Endothelial cell of umbilical vein (primary cell): ENCODE results near the gene ELP4. TPM values are rescaled to one million over a fixed set of nuclear protein-coding genes. Genes with fewer than 3 reads are reported as not detected.

Source experiments
- BruUV-seq: library from RNA; stranded (reverse); fragments of 400-500 nt; replicated peaks from 2 replicates; lab custom pipeline; 2021; lab: Mats Ljungman, UMichigan
- CTCF ChIA-PET: fragments of 300-600, 350-600 bp; sonication (Branson Sonifier 250); formaldehyde crosslinking; loops from one replicate; lab custom pipeline; 2021; ENCODE audit warnings: antibody characterized with exemption, inconsistent platforms; lab: Charles Lee
- POLR2A ChIA-PET: fragments of 300-600, 350-600 bp; sonication (Branson Sonifier 250); formaldehyde crosslinking; loops from one replicate; lab custom pipeline; 2021; ENCODE audit warnings: antibody characterized with exemption, inconsistent platforms; lab: Charles Lee
- DNase-seq: peaks from one replicate; pipeline ENCODE4 v3.0.0-alpha.2; 2011; ENCODE audit warnings: low read depth, low spot score
- FAIRE-seq: peaks from 2 replicates; lab custom pipeline; 2011; peaks lifted over from hg19 to GRCh38; lab: Jason Lieb, UNC
- H2AFZ ChIP-seq: 2 replicates; pipeline ENCODE4 v1.6.0; 2012; ENCODE audit warnings: low read depth, low read length, control low read depth, inconsistent platforms
- H3K27ac ChIP-seq: 2 replicates; pipeline ENCODE4 v1.5.1; 2011; ENCODE audit warnings: low read depth, mild to moderate bottlenecking, control low read depth, low read length, moderate library complexity; ENCODE audit not compliant: insufficient read depth
- H3K27me3 ChIP-seq, 2 experiments: 2 replicates each; pipeline versions ENCODE4 v1.6.0 to v1.6.1; 2011; ENCODE audit warnings: low read length in 2 of 2, mixed read lengths in 1 of 2; ENCODE audit not compliant: control insufficient read depth in 2 of 2, insufficient read depth in 2 of 2
- H3K36me3 ChIP-seq, 2 experiments: 2 replicates in 1 of 2; 3 replicates in 1 of 2; pipeline ENCODE4 v1.5.1; 2011; ENCODE audit warnings: low read length in 2 of 2, mild to moderate bottlenecking in 1 of 2, moderate library complexity in 1 of 2; ENCODE audit not compliant: control insufficient read depth in 2 of 2, insufficient read depth in 2 of 2; ENCODE audit errors: extremely low read depth in 1 of 2
- H3K4me1 ChIP-seq: 3 replicates; pipeline ENCODE4 v1.5.1; 2011; ENCODE audit warnings: mild to moderate bottlenecking, low read length; ENCODE audit not compliant: control insufficient read depth, insufficient read depth; ENCODE audit errors: extremely low read depth
- H3K4me2 ChIP-seq: 2 replicates; pipeline ENCODE4 v1.6.1; 2011; ENCODE audit warnings: low read length, control low read depth, mixed read lengths; ENCODE audit not compliant: insufficient read depth
- H3K4me3 ChIP-seq, 3 experiments: fragments of 200-600 bp in 1 of 3; sonication (generic), shearing (Covaris generic) in 1 of 3; replicated peaks in 1 of 3; 2 replicates each; pipeline ENCODE4 v1.5.1; 2011 to 2016; ENCODE audit warnings: control low read depth in 3 of 3, low read length in 3 of 3, mild to moderate bottlenecking in 2 of 3, inconsistent platforms in 1 of 3, low read depth in 1 of 3, moderate library complexity in 1 of 3; ENCODE audit not compliant: insufficient read depth in 1 of 3
- H3K79me2 ChIP-seq: 2 replicates; pipeline ENCODE4 v1.6.0; 2012; ENCODE audit warnings: low read length, inconsistent platforms; ENCODE audit not compliant: control insufficient read depth, insufficient read depth
- H3K9ac ChIP-seq: replicated peaks from 2 replicates; pipeline ENCODE3; 2011; ENCODE audit warnings: low read length, control low read depth; ENCODE audit not compliant: insufficient read depth; ENCODE audit errors: extremely low read depth
- H3K9me1 ChIP-seq: replicated peaks from 3 replicates; pipeline ENCODE4 v1.6.0; 2011; ENCODE audit warnings: mild to moderate bottlenecking, low read length; ENCODE audit not compliant: control insufficient read depth, insufficient read depth; ENCODE audit errors: extremely low read depth
- H3K9me3 ChIP-seq: replicated peaks from 2 replicates; pipeline ENCODE4 v1.5.1; 2012; ENCODE audit warnings: low read length, inconsistent platforms; ENCODE audit not compliant: control insufficient read depth, insufficient read depth
- H4K20me1 ChIP-seq: replicated peaks from 2 replicates; pipeline ENCODE3; 2011; ENCODE audit warnings: mild to moderate bottlenecking, low read length; ENCODE audit not compliant: control insufficient read depth, insufficient read depth; ENCODE audit errors: extremely low read depth
- EZH2 ChIP-seq: IDR thresholded peaks from 2 replicates; pipeline ENCODE4 v1.6.1; 2012; ENCODE audit warnings: borderline replicate concordance, low read depth, mild to moderate bottlenecking, moderate library complexity, low read length, inconsistent platforms; ENCODE audit not compliant: severe bottlenecking
- FOS ChIP-seq: IDR thresholded peaks from 2 replicates; pipeline ENCODE4 v1.6.1; 2011; ENCODE audit warnings: mild to moderate bottlenecking, low read length, moderate library complexity, borderline replicate concordance; ENCODE audit not compliant: insufficient read depth
- GATA2 ChIP-seq: IDR thresholded peaks from 2 replicates; pipeline ENCODE4 v1.7.0; 2011; ENCODE audit warnings: low read depth, mild to moderate bottlenecking, moderate library complexity, mixed read lengths, low read length; ENCODE audit not compliant: insufficient read length, insufficient read depth
- JUN ChIP-seq: IDR thresholded peaks from 2 replicates; pipeline ENCODE4 v1.6.1; 2011; ENCODE audit warnings: borderline replicate concordance, low read depth; ENCODE audit not compliant: insufficient read length, insufficient read depth
- MYC ChIP-seq: IDR thresholded peaks from one replicate; pipeline ENCODE4 v1.6.1; 2011; ENCODE audit warnings: mild to moderate bottlenecking, low read depth, low read length
- POLR2A ChIP-seq: IDR thresholded peaks from 2 replicates; pipeline ENCODE4 v1.6.1; 2012; ENCODE audit warnings: low read depth, mild to moderate bottlenecking, control low read depth, low read length
- POLR2AphosphoS5 ChIP-seq: IDR thresholded peaks from 2 replicates; pipeline ENCODE4 v1.6.1; 2012; ENCODE audit warnings: low read depth, mild to moderate bottlenecking, control low read depth, low read length, moderate library complexity; ENCODE audit not compliant: insufficient read depth
- dilution Hi-C: fragments of 300-500 bp; cut with MboI; formaldehyde crosslinking; loops from one replicate; pipeline ENCODE4 v1.15.0; 2019; ENCODE audit warnings: low sequenced_read_pairs; ENCODE audit not compliant: extremely low pct_ligation_motif_present
- intact Hi-C: fragments of 100-400 bp; cut with micrococcal nuclease; formaldehyde crosslinking; loops from one replicate; pipeline ENCODE4 v1.10.0; 2022
- polyA plus RNA-seq, 4 experiments: library from polyadenylated mRNA; depleted of rRNA in 3 of 4; stranded (reverse) in 3 of 4; unstranded in 1 of 4; fragments of >200 nt; gene quantifications; 2 replicates each; pipeline versions ENCODE4 v1.2.1 to v1.2.3, GENCODE V29; 2011 to 2012; ENCODE audit warnings: missing spikeins in 1 of 4
- total RNA-seq: library from RNA; stranded (reverse); gene quantifications from 2 replicates; pipeline ENCODE4 v1.2.3, GENCODE V29; 2021
- TF ChIP-seq, protein P1 (sequence below): IDR thresholded peaks from 2 replicates; pipeline ENCODE4 v1.6.1; 2011; ENCODE audit not compliant: insufficient read depth, insufficient read length
- TF ChIP-seq, protein P2 (sequence below), 2 donors: IDR thresholded peaks; 1 replicate in 1 of 2; 2 replicates in 1 of 2; pipeline ENCODE4 v1.5.1; 2011; ENCODE audit warnings: low read length in 2 of 2, mild to moderate bottlenecking in 2 of 2, moderate library complexity in 2 of 2, control low read depth in 1 of 2, inconsistent platforms in 1 of 2, low read depth in 1 of 2; ENCODE audit not compliant: insufficient read depth in 1 of 2; ENCODE audit errors: extremely low read depth in 1 of 2

Gene ELP4
- total and polyA plus RNA-seq, 2 donors (not counting 3 experiments of a cell fraction or from before 2014, with no cell fraction given) = 11.6 to 16.3 TPM

DNA sequence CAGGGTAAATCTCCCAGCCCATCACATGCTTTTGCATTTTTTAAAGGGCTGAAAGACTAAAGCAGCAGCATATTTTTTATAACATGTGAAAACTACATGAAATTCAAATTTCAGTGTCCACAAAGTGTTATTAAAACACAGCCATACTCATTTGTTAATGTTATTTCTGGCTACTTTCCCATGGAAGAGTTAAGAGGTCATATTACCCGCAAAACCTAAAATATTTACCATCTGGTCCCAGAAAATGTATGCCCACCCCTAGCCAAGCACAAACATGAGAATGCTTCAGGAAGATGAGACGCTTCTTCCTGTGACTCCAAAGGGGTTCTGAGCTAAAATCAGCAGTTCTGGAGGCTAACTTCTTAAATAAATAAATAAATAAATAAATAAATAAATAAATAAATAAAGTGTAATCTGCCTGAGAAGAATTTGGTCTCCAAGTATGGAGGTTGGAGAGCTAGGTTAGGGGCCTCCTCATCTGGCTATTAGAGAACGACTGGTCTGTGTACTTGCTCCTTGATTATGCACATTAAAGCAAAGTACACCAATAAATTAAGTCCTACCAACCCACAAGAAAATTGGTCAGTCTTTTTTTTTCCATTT, 9.9 kb upstream of the ELP4 start:
- no TSS peak for BruUV-seq
- no peak for TF ChIP-seq POLR2A
- no peak for TF ChIP-seq FOS
- no peak for TF ChIP-seq EZH2
- TF ChIP-seq JUN = no peak
- no peak for TF ChIP-seq POLR2AphosphoS5
- TF ChIP-seq GATA2 = no peak
- TF ChIP-seq, protein P1, sequence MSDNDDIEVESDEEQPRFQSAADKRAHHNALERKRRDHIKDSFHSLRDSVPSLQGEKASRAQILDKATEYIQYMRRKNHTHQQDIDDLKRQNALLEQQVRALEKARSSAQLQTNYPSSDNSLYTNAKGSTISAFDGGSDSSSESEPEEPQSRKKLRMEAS = no peak
- TF ChIP-seq MYC = no peak
- TF ChIP-seq, protein P2, sequence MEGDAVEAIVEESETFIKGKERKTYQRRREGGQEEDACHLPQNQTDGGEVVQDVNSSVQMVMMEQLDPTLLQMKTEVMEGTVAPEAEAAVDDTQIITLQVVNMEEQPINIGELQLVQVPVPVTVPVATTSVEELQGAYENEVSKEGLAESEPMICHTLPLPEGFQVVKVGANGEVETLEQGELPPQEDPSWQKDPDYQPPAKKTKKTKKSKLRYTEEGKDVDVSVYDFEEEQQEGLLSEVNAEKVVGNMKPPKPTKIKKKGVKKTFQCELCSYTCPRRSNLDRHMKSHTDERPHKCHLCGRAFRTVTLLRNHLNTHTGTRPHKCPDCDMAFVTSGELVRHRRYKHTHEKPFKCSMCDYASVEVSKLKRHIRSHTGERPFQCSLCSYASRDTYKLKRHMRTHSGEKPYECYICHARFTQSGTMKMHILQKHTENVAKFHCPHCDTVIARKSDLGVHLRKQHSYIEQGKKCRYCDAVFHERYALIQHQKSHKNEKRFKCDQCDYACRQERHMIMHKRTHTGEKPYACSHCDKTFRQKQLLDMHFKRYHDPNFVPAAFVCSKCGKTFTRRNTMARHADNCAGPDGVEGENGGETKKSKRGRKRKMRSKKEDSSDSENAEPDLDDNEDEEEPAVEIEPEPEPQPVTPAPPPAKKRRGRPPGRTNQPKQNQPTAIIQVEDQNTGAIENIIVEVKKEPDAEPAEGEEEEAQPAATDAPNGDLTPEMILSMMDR (IDR thresholded peaks at IDR 0.05; ENCODE audit: extremely low read depth in 1 of 2, insufficient read depth in 1 of 2, low read depth in 1 of 2, low read length in 2 of 2) = no peak
- H3K4me2 ChIP-seq = no peak overlapping the region
- H3K4me3 ChIP-seq = no peak overlapping the region
- no peaks in the 10 kb centered on the region for H3K9me3 ChIP-seq
- FAIRE-seq (no peak), DNase-seq (peak; percentile 6)
- no peak overlapping the region for H3K9ac ChIP-seq
- no peaks in the 10 kb centered on the region for H3K27me3 ChIP-seq
- dilution Hi-C loops = no loop called here
- no peaks in the 10 kb centered on the region for H3K36me3 ChIP-seq
- H3K4me1 ChIP-seq = no peaks in the 10 kb centered on the region
- H3K9me1 ChIP-seq = no peaks in the 10 kb centered on the region
- H2AFZ ChIP-seq = no peak overlapping the region
- intact Hi-C loops = no loop called here
- ChIA-PET CTCF (no interaction called here), POLR2A (no interaction called here)
- peaks cover 25% of the 10 kb centered on the region for H3K79me2 ChIP-seq
- H4K20me1 ChIP-seq = no peaks in the 10 kb centered on the region
- H3K27ac ChIP-seq = no peak overlapping the region
